Activated CD8-positive, alpha-beta memory T cell treated with anti-CD3 and anti-CD28 coated beads for 48 hours (primary cell): Measurements from ENCODE around the gene DNAJC21.
"Not testable (repeated sequence)": the region's sequence is repeated elsewhere in the genome, so short reads cannot be mapped to it uniquely, and the experiment has no call there.

Experiments used
- DNase-seq, 3 experiments: peaks; one replicate each; pipeline ENCODE4 v3.0.0-alpha.2; 2020; ENCODE audit warnings: low read depth in 2 of 3, low spot score in 2 of 3

Gene DNAJC21

DNA sequence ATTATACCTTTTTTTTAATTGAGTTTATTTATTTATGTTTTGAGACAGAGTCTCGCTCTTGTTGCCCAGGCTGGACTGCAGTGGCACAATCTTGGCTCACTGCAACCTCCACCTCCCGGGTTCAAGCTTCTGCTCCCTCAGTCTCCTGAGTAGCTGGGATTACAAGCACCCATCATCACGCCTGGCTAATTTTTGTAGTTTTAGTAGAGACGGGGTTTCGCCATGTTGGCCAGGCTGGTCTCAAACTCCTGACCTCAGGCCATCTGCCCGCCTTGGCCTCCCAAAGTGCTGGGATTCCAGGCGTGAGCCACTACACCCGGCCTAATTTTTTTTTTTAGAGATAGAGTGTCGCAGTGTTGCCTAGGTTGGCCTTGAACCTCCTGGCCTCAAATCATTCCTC is 6.1 kb upstream of the DNAJC21 start:
- not testable (repeated sequence) for DNase-seq

- no peak for DNase-seq
These were observed 5.5 kb upstream of the DNAJC21 start for GRCh38 chr5:34923694-34924461.

GRCh38 chr5:34924462-34924765 is 4.9 kb upstream of the DNAJC21 start:
- no peak for DNase-seq

DNA sequence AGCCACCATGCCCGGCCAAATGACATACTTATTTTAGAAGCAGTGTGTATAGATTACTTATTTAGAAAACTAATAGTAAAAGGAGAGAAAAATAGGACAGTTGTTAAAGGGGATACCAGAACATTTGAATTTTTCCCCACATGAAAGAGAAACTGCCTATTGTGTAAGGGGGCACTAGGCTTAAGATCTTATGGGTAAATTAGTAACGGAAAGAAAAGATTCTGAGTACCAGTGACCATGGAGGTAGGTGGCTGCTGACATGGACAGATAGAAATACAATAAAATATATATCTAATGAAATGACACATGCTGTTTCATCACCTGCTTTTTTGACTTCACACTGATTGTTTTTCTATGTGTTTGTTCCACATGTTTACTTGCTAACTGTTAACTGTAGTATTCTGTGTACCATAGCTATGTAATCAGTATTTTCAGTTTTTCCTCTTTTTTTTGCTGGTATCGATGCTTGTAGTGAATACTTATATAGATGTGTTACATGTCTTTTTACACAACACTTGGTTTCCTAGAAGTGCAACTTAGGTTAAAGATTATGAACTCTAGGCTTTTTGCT is 3.0 kb upstream of the DNAJC21 start:
- no peak for DNase-seq

- no peak for DNase-seq
These were observed 1.6 kb upstream of the DNAJC21 start for GRCh38 chr5:34927785-34928184.

DNA sequence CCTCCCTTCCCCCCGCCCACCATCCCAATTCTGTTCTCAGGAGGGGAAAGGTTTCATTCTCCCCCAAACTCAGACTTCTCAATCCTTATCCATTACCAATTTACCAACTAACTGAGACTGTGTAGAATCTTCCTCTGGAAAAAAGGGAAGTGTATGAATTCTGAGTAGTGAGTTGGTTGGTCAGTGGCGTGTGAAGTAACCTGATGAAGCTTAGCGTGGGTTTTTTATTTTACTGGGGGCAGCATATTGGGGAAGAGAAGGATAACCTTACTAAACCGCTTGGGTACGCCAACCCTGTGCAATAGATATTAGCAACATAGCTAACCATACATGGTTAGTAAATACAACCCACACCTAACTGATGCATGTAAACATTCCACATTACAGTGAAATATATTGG is 1.1 kb upstream of the DNAJC21 start:
- no peak for DNase-seq

- peak; percentile 48 to 63 (median 62) for DNase-seq
These were observed 532 bp downstream of the DNAJC21 start for GRCh38 chr5:34929720-34930461.

DNA sequence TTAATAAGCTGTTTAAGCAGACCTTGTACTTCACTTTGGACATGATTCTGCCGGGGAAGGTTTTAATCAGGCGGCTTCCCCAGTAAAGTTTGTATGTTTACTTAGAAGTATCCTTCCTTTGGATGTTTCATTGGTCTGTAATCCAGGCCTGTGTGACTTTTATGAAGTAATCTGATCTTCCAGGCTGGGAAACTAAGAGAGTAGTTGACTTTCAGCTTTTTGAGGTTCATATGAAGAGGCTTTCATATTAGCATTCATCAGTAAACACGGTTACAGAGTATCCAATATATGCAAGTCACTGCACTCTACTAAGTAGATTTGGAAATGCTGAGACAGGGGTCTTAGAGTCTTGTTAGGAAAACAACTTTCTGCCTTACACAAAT is 1.1 kb downstream of the DNAJC21 start:
- no peak for DNase-seq

DNA sequence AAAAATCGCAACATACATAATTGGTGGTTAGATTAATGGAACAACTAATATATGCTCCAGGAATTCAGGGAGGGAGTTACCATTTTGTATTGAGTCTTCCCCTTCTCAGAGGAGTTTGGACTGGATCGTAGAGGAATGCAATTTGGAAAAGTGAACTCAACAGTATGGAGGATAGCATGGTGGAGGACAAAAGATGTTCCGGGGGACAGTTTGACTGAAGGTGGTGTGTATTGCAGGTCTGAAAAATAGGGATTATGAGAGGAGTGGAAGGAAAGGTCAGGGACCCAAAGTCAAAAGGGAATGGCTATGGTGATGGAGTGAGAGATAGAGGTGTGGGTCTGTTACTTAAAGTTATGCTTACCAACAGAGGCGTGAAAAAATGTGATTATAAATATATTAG is 1.5 kb downstream of the DNAJC21 start:
- DNase-seq, result no peak

DNA sequence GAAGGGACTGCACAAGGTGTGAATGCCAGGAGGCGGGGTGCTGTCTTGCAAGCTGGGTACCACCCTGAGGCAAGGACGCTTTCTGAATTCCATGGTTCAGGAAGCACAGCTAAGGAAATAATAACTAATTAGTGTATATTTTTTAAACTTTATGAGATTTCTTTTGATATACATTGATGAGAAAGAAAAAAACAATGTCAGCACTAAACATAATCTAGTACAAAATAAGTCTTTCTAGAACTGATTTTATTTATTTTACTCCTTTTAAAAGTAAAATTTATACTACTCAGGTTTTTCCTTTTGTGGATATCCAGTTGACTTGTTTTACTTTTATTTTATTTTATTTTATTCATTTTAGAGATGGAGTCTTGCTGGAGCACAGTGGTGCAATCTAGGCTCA is 3.6 kb downstream of the DNAJC21 start:
- DNase-seq, result no peak

GRCh38 chr5:34941936-34942335 is 12.6 kb downstream of the DNAJC21 start:
- DNase-seq, result no peak

DNA sequence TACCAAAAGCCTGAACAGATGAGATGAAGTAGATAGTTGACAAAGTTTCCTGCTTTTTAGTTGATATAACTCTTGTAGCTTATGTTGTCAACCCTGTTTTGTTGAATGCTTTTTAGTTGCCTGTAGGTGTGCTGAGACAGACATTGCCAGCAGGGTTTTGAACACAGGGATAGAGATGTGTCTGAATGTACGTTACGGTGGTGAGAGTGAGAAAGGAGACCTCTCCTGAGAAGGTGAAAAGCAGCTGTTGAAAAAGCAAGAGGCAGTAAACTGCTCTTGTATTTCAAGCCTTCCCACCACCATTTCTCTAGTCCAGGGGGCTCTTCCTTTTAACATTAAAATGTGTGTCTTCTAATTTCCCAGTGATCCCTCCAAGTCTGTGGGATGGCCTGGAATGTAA is 14.7 kb downstream of the DNAJC21 start:
- DNase-seq, result no peak

DNA sequence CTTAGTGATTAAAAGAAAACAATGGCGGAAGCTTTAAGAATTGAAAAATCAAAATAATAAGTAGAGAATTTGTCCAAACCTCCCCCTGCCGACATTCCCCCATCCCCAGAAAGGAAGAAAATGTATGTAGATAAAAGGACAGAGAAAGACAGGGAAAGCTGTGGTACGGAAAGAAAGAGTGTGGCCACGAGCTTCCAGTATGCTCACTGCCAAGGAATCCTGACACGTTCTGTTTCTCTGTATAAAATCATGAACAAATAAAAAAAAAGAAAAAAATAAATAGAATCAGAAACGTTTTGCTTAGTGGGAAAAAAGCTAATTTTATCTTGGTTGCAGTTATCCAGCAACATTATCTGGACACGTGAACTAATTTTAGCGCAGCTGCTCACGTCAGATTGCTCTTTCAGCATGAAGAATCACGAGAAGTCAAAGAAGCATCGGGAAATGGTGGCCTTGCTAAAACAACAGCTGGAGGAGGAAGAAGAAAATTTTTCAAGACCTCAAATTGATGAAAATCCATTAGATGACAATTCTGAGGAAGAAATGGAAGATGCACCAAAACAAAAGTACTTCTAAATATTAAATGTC is 15.2 kb downstream of the DNAJC21 start:
- DNase-seq, result no peak

GRCh38 chr5:34957321-34957720 is 28.0 kb downstream of the DNAJC21 start:
- DNase-seq, result no peak

DNA sequence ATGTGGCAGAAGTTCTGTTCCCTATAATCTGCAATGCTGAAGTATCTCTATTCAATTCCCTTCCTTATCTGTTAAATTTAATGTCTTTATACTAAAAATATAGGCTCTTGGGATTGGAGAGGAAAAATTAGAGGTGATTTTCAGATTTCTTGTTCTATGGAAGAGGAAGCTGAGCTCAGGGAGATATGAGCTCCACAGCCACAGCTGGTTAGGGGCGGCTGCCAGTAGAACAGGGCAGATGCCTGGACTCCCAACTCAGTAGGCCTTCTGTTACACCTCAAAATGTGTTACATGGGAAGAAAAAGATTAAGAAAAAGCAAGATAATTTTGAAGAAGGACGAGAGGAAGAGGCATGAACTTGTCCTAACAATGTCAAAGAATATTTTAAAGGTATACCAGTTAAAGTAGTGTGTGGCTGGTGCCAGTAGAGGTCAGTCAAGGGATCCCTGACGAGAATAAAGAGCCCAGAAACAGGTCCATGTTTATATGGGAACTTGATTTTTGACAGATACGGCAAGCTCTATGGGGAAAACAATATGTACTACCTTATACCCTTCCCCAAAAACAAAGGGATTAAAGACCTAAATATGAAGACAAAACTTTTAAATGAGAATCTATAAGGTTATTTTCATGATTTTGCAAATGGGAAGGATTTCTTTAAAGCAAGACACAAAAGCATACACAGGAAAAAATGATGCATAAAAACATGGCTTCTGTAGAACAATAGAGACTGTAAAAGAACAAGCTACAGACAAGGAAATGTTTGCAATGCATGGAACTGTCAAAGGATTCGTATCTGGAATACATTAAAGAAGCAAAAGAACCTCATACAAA is 28.7 kb downstream of the DNAJC21 start:
- DNase-seq, result no peak

GRCh38 chr5:34959323-34959722 is 30.0 kb downstream of the DNAJC21 start:
- DNase-seq, result no peak

GRCh38 chr5:34967540-34967939 is 38.2 kb downstream of the DNAJC21 start:
- no peak for DNase-seq

DNA sequence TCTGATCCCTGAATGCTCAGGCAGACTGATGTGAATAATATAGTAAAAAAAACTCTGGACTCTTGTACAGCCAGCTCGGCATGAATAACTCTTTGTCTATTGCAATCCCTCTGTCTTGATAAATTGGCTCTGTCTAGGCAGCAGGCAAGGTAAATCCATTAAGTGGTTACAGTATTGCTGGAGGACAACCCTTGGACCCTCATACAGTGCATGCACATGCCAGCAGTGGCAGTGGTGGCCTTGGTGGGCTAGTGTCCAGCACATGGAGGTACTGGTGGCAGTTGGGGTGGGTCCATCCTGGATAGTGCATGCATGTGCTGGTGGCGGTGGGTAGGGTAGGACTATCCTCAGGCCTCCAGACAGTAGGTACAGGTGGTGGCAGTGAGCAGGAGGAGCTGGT is 38.9 kb downstream of the DNAJC21 start:
- no peak for DNase-seq

DNA sequence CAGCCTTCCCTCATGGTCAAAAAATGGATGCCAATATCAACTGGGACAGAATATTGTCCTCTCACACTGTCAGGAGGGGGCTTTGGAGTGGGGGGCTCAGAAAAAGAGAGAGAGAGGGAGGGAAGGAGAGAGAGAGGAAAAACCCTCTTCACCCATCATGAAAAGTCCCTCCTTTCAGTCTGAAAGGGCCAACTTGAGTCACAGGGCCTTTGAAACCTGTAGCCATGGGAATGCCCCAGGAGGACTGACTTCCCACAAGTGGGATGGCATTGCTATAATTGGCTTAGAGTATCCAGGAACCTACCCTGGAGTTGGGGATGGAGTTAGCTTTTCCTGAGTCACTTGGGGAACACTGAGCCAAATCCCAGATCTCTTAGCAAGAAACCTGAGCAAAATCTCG is 41.2 kb downstream of the DNAJC21 start:
- DNase-seq, result no peak

GRCh38 chr5:34971655-34972054 is 42.3 kb downstream of the DNAJC21 start:
- not testable (repeated sequence) for DNase-seq

DNA sequence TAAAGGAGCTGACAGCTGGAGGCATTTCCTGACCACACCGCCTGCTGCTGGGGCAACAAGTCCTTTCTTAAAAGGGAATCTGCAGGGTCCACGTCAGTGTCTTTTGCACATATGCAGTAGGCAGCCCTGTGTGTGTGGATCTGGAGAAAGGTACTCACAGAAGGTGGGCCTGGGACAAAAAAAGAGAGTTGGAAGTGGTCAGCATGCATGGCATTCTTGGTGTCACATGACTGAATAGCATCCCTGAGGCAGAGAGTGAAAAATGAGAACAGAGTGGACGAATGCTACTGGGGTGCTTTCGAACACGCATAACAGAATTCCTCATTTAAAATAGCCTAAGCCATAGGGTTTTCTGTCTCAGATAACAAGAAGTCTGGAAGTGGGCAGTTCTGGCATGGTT is 47.0 kb downstream of the DNAJC21 start:
- no peak for DNase-seq
